NCI-H510A (cell line): ENCODE results near the gene CELSR2.
A peak's percentile ranks its signal among the peaks of the same experiment; 100 is the strongest.

ENCODE experiments used
- DNase-seq: peaks from one replicate; lab custom pipeline; 2025; lab: John Stamatoyannopoulos, UW

CELSR2 gene

DNA sequence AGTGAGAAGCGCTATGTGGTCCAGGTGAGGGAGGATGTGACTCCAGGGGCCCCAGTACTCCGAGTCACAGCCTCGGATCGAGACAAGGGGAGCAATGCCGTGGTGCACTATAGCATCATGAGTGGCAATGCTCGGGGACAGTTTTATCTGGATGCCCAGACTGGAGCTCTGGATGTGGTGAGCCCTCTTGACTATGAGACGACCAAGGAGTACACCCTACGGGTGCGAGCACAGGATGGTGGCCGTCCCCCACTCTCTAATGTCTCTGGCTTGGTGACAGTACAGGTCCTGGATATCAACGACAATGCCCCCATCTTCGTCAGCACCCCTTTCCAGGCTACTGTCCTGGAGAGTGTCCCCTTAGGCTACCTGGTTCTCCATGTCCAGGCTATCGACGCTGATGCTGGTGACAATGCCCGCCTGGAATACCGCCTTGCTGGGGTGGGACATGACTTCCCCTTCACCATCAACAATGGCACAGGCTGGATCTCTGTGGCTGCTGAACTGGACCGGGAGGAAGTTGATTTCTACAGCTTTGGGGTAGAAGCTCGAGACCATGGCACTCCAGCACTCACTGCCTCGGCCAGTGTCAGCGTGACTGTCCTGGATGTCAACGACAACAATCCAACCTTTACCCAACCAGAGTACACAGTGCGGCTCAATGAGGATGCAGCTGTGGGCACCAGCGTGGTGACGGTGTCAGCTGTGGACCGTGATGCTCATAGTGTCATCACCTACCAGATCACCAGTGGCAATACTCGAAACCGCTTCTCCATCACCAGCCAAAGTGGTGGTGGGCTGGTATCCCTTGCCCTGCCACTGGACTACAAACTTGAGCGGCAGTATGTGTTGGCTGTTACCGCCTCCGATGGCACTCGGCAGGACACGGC is 2.2 kb downstream of the CELSR2 start:
- DNase-seq, result no peak

GRCh38 chr1:109252167-109252892 is 3.0 kb downstream of the CELSR2 start:
- DNase-seq, result no peak

GRCh38 chr1:109252893-109253802 is 3.8 kb downstream of the CELSR2 start:
- peak; percentile 42 for DNase-seq

DNA sequence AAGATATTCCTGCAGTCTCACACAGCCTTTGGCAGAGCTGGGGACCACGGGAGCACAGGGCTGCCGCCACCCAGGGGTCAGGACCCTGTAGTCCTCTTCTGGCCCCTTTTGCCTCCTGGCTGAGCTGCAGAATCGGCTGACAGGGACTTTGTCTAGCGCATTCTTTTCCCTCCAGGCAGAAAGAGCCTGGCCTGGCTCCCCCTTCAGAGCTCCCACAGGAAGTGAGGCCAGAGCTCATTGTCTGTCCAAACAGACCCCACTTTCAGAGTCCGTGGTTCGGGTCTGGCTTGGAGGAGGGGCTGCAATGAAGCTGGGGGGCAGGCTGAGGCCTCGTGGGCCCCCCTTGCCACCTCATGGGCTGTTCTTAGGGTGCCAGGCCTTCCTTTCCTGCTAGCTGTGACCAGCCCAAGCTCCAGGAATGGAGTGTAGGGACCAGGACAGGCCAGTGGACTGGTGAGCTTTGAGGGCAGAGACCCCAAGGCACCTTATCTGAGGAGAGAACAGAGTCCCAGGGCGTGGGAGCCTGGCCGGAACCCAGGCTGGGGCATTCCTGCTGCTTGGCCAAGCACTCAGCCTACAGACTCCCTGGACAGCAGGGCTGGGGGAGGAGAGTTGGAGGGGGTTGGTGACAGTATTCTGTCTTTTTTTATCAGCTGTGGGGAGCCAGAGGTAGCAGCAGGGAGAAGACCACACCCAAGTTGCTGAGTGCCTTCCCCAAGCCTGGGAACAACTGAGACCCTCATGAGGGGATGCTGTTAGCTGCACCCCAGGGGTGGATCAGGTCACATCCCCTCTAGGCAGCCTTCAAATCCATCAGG is 4.7 kb downstream of the CELSR2 start:
- DNase-seq, result no peak

GRCh38 chr1:109254621-109255096 is 5.3 kb downstream of the CELSR2 start:
- DNase-seq, result no peak

GRCh38 chr1:109255097-109255651 is 5.8 kb downstream of the CELSR2 start:
- DNase-seq, result no peak

GRCh38 chr1:109255678-109256077 is 6.3 kb downstream of the CELSR2 start:
- no peak for DNase-seq

DNA sequence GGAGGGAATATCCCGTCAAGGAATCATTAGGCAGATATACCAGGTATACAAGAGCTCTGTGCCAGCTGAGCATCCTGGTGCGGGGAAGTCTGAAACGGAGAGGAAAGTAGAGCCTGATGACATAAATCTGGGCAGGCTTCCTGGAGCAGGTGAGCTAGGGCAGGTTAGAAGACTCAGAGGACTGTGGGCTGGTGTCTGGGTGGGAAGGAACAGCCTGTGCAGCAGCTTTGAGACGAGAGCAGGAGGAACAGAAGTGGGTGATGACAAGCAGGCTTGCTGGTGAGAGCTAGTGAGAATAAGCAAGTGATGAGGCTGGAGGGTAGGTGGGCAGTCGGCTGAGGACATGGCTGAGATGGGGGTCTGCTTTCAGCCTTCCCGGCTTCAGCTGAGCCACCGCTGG is 6.7 kb downstream of the CELSR2 start:
- no peak for DNase-seq

DNA sequence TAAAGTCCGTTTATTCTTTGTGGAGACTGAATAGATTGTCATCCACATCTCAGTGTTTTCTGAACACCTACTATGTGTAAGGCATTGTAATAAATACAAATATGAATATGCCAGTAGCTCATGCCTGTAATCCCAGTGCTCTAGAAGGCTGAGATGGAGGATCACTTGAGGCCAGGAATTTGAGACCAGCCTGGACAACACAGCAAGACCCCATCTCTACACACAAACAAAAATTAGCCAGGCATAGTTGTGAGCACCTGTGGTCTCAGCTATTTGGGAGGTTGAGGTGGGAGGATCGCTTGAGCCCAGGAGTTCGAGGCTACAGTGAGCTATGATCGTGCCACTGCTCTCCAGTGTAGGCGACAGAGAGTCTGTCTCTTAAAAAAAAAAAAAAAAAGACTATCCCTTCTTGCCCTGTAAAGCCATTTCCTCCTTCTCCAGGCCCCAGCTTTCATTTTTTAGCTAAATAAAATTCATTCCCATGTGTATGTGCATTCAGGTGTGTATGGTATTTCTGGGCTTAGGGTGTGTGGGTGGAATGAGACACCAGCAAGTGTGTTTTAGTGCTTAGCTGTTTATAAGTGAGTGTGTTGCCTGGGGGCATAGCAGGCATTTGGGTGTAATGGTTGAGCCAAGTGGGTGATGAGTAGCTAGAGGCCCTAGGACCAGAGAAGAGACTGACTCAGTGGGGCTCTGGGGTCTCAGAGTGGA is 7.8 kb downstream of the CELSR2 start:
- no peak for DNase-seq

DNA sequence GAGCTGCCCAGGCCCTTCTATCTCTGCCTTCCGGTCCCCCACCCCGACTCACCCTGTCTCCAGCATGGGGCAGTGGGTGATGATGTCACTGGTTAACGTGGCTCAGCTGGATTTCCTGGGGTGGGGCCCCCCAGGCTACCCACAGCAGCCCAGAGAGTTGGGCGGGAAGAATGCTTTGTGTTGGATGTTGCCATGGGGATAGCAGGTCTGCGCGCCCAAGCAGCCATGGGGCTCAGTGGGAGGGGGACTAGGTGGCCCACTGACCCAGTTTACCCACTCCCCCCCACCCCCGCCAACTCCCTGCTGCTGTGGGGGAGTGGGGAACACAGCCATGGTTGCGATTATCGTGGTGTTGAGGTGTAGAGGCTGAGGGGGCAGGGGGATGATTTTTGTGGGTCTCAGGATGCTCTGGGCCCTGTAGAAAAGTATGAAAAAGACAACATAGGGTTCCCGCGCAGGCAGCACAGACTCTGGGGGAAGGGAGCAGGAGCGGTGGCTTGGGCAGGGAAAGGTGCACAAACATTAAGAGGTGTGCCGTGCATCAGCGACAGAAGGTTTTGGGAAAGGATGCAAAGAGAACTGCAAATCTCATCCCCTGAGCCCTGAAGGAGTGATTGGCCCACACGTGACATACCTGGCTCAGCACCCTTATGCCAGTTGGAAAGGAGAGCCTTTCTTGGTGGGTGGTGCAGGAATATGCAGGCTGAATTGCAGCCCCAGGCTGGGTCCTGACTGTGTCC is 8.5 kb downstream of the CELSR2 start:
- DNase-seq, result no peak

DNA sequence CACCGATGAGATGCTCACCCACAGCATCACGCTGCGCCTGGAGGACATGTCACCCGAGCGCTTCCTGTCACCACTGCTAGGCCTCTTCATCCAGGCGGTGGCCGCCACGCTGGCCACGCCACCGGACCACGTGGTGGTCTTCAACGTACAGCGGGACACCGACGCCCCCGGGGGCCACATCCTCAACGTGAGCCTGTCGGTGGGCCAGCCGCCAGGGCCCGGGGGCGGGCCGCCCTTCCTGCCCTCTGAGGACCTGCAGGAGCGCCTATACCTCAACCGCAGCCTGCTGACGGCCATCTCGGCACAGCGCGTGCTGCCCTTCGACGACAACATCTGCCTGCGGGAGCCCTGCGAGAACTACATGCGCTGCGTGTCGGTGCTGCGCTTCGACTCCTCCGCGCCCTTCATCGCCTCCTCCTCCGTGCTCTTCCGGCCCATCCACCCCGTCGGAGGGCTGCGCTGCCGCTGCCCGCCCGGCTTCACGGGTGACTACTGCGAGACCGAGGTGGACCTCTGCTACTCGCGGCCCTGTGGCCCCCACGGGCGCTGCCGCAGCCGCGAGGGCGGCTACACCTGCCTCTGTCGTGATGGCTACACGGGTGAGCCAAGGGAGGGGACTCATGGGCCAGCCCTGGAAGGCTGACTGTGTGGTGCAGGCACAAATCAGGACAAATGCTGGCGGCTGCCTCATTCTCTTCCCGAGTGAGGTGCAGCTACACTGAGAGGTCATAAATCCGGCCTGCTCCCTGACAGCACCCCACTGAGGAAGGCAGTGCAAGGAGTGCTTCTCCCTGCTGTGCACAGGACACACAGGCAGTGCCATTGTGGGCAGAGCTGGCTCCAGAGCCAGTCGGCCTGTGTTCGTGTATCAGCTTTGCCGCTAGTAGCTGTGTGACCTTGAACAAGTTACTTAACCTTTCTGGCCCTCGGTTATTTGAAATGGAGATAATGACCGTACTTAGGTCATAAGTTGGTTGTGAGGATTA is 9.4 kb downstream of the CELSR2 start:
- DNase-seq, result no peak

DNA sequence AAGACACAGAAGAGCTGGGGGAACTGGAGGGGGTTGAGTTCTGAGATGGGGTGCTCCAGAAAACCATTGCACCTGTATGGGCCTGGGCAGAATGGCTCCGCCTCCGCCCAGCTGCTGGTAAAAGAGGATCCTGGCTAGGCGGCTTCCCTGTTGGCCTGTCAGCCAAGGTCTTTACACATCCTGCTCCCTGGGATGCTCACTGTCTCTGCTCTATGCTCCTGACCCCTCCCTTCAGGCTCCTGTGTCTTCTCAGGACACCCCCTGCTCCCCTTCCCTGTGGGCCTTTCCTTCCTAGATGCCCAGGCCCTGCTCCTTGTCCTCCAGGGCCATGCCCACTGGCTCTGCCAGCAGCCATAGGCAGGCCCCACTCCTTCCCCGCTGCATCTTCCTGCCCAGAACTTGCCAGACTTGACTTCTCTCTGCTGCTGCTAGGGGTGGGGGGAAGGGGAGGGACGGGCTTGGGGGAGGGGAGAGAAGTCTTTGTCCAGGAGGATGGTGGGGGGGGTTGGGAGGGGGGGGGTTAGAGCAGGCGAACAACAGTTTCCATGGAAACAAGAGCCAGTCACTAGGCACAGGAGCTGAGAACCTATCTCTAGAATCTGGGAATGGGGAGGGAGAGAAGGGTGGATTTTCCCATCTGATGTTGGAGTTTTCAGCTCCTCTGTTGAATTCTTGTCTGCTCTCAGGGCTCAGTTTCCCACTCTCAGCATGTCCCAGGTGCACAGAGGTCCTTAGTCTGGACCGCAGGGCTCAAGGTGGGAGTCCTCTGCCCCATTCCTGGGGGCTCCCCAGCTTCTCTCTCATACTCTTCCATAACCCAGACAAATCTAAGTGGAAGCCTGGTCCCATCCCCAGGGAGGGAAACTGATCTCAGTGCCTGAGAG is 10.6 kb downstream of the CELSR2 start:
- no peak for DNase-seq

DNA sequence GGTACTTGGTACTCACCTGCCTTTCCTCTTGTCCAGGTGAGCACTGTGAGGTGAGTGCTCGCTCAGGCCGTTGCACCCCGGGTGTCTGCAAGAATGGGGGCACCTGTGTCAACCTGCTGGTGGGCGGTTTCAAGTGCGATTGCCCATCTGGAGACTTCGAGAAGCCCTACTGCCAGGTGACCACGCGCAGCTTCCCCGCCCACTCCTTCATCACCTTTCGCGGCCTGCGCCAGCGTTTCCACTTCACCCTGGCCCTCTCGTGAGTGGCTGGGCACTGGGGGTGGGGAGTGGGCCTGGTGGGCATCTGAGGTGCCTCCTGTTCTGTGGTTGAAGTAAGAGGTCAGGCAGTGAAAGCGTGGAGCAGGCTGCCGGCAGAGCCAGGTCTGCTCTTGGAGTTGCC is 11.7 kb downstream of the CELSR2 start:
- DNase-seq, result no peak

DNA sequence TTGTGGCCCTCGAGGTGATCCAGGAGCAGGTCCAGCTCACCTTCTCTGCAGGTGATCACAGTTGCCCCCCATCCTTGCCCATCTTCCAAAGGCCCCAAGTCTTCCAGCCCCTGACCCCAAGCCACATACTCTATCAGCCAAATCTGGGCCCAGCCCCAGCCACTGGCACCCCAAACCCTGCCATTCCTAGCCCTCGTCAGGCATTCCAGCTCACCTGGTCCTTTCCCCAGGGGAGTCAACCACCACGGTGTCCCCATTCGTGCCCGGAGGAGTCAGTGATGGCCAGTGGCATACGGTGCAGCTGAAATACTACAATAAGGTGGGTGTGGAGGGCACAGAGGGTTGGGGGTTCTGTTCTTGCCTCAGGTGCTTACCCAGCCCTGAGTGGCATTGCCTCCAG is 12.2 kb downstream of the CELSR2 start:
- DNase-seq, result no peak

GRCh38 chr1:109262231-109263055 is 13.1 kb downstream of the CELSR2 start:
- DNase-seq, result no peak

- no peak for DNase-seq
Observed at GRCh38 chr1:109263234-109263596, 13.9 kb downstream of the CELSR2 start.
